Measurements from ENCODE around the gene XDH.

The XDH gene

GRCh38 chr2:31414601-31415241, at the start of gene XDH:
Gene XDH, minus strand, starts transcription at chr2:31414742. Its CDS starts 76 bp downstream, at chr2:31414666.
- H3K4me3 ChIP-seq (ENCODE audit: low read depth, low read length): no peak within 1 kb of the TSS
- TF ChIP-seq CTCF (IDR thresholded peaks at IDR 0.05; ENCODE audit: low read depth, low read length, missing control alignments): no peak
- in situ Hi-C loops (cut with HindIII; ENCODE audit: low sequenced_read_pairs): no loop called here

GRCh38 chr2:31457651-31458050, 43.1 kb upstream of the XDH start:
- TF ChIP-seq CTCF (IDR thresholded peaks at IDR 0.05; ENCODE audit: low read depth, low read length, missing control alignments): no peak
- DNase-seq (ENCODE audit: low read depth): no peak
- in situ Hi-C loops (cut with HindIII; ENCODE audit: low sequenced_read_pairs): no loop called here
- no peak overlapping the region for H3K4me3 ChIP-seq (ENCODE audit: low read depth, low read length)

More at GRCh38 chr2:31414601-31415241, at the start of gene XDH:
- no peak for DNase-seq (ENCODE audit: low read depth)

GRCh38 chr2:31446848-31447247, 32.3 kb upstream of the XDH start:
- H3K4me3 ChIP-seq (ENCODE audit: low read depth, low read length): no peak overlapping the region
- TF ChIP-seq CTCF (IDR thresholded peaks at IDR 0.05; ENCODE audit: low read depth, low read length, missing control alignments): no peak
- no peak for DNase-seq (ENCODE audit: low read depth)
- in situ Hi-C loops (cut with HindIII; ENCODE audit: low sequenced_read_pairs): no loop called here

- in situ Hi-C loops (cut with HindIII; ENCODE audit: low sequenced_read_pairs): no loop called here
- no peak overlapping the region for H3K4me3 ChIP-seq (ENCODE audit: low read depth, low read length)
- DNase-seq (ENCODE audit: low read depth): no peak
- no peak for TF ChIP-seq CTCF (IDR thresholded peaks at IDR 0.05; ENCODE audit: low read depth, low read length, missing control alignments)
These were observed 27.8 kb upstream of the XDH start for GRCh38 chr2:31442376-31442775.

- in situ Hi-C loops (cut with HindIII; ENCODE audit: low sequenced_read_pairs): no loop called here
- no peak for TF ChIP-seq CTCF (IDR thresholded peaks at IDR 0.05; ENCODE audit: low read depth, low read length, missing control alignments)
- DNase-seq (ENCODE audit: low read depth): peak; percentile 65
- no peak overlapping the region for H3K4me3 ChIP-seq (ENCODE audit: low read depth, low read length)
These were observed 26.2 kb upstream of the XDH start for GRCh38 chr2:31440764-31441163.

GRCh38 chr2:31434911-31435310, 20.4 kb upstream of the XDH start:
- DNase-seq (ENCODE audit: low read depth): no peak
- in situ Hi-C loops (cut with HindIII; ENCODE audit: low sequenced_read_pairs): no loop called here
- no peak for TF ChIP-seq CTCF (IDR thresholded peaks at IDR 0.05; ENCODE audit: low read depth, low read length, missing control alignments)
- H3K4me3 ChIP-seq (ENCODE audit: low read depth, low read length): no peak overlapping the region

Data from astrocyte of the cerebellum (primary cell).